GM12873 (cell line): ENCODE results near the gene ZC3H18.

Experiments
- TF ChIP-seq, protein P1 (sequence below): IDR thresholded peaks from 2 replicates; pipeline ENCODE4 v1.5.1; 2012; ENCODE audit warnings: low read depth, mild to moderate bottlenecking, moderate library complexity, low read length, control low read depth; ENCODE audit not compliant: insufficient read depth; ENCODE audit errors: missing control alignments

The ZC3H18 gene

DNA sequence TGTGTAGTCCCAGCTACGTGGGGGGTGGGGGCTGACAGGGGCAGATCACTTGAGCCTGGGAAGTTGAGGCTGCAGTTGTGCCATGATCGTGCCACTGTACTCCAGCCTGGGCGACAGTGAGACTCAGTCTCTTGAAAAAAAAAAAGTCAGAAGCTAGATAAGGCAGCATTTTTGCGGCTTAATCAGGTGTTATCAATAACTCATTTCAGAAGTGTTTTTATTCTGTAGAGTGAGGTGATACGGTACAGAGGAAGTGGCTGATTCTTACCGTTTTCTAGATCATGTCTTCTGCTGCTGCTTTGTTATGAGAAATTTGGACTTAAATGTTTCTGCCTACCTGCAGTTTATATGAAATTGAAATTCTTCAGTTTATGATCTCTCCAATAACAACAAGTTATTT, 18.6 kb downstream of the ZC3H18 start:
- TF ChIP-seq, protein P1, sequence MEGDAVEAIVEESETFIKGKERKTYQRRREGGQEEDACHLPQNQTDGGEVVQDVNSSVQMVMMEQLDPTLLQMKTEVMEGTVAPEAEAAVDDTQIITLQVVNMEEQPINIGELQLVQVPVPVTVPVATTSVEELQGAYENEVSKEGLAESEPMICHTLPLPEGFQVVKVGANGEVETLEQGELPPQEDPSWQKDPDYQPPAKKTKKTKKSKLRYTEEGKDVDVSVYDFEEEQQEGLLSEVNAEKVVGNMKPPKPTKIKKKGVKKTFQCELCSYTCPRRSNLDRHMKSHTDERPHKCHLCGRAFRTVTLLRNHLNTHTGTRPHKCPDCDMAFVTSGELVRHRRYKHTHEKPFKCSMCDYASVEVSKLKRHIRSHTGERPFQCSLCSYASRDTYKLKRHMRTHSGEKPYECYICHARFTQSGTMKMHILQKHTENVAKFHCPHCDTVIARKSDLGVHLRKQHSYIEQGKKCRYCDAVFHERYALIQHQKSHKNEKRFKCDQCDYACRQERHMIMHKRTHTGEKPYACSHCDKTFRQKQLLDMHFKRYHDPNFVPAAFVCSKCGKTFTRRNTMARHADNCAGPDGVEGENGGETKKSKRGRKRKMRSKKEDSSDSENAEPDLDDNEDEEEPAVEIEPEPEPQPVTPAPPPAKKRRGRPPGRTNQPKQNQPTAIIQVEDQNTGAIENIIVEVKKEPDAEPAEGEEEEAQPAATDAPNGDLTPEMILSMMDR: no peak

DNA sequence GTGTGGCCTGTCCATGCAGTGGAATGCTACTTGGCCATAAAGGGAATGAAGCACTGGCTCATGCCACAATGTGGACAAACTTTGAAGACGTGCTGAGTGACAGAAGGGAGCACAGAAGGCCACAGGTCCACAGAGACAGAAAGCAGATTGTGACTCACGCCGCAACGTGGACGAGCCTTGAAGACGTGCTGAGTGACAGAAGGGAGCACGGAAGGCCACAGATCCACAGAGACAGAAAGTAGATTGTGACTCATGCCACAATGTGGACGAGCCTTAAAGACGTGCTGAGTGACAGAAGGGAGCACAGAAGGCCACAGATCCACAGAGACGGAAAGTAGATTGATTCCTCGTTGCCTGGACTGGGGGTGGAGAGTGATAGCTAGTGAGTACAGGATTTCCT, 19.2 kb downstream of the ZC3H18 start:
- TF ChIP-seq, protein P1: no peak

DNA sequence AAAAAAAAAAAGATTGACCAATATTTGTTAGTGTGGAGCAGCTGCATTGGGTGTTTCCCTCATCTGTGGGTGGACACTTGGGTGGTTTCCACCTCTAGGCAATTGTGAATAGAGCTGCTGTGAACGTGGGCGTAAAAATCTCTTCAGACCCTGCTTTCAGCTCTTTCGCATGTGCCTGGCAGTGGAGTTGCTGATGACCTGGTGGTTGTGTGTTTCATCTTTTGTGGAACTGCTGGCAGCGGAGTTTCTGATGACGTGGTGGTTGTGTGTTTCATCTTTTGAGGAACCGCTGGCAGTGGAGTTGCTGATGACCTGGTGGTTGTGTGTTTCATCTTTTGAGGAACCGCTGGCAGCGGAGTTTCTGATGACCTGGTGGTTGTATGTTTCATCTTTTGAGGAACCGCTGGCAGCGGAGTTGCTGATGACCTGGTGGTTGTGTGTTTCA, 21.4 kb downstream of the ZC3H18 start:
- TF ChIP-seq, protein P1: no peak

DNA sequence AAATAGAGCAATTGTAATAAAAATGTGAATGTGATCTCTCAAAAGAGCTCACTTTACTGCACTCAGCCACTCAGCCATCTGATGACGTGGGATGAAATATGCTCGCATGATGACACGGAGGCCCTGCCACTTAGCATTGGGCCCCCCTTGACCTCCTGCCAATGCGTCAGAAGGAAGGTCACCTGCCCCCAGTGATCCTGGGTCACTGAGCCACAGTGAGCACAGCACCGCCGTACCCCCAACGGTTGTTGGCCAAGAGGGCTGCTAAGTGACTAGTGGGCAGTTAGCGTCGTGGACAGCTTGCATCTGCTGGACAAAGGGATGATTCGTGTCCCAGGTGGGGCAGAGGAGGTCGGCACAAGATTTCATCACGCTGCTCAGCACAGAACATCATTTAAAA, 22.9 kb downstream of the ZC3H18 start:
- TF ChIP-seq, protein P1: no peak

DNA sequence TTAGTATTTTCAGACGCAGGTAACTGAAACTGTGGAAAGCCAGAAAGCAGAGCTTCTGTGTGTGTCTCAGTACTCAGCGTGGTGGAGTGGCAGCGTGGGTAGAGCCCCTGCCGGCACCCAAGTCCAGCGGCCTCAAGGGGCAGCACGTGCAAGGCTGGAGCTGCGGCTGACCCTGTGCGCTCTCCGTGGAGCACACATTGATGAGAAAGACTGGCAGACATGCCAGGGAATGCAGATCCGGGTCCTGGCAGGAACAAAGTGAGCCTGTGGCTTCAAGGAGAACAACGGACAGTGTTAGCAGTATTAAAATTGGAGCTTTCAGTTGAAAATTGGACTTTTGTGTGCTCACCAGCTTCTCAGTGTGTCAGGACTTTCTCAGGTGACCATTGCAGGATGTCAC, 23.3 kb downstream of the ZC3H18 start:
- TF ChIP-seq, protein P1: no peak

DNA sequence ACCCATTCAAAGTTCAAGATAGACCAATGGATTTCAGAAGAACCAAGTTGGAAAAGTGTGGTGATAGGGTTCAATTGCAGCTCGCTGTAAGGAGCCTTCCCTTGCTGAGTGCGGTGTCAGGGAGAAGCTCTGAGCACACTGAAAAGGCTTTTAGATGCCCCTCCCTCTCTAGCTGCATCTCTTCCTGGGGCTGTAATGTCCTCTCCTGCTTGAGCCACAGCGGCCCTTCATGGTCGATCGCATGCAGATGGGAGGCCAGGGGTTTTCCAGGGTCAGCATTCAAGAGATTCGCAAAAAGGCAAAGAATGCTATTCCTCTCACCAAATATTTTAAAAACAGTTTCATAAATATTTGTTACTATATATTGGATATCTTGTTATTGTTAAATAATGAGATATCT, 23.7 kb downstream of the ZC3H18 start:
- TF ChIP-seq, protein P1: no peak

DNA sequence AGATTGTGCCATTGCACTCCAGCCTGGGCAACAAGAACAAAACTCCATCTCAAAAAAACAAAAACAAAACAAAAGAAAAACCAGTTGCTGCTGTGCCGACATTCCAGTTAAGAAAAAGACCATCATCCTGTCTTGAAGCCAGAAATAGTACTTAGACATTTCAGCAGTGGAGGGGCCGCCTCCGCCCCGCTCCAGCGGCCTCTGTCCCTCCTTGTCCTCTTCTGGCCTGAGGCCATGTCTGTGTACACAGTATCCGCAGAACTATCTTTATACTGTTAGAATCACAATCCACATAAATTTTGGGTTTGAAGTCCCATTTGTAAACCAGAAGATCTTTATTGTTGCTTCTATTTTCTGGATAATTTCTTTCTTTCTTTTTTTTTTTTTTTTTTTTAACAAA, 24.9 kb downstream of the ZC3H18 start:
- TF ChIP-seq, protein P1: no peak
